ENCODE measurements around the gene RAB3IP. TPM values are rescaled to one million over a fixed set of nuclear protein-coding genes. Genes with fewer than 3 reads are reported as not detected.
"Not testable (repeated sequence)": the region's sequence is repeated elsewhere in the genome, so short reads cannot be mapped to it uniquely, and the experiment has no call there.

The RAB3IP gene
- total RNA-seq, 1 donor from 2014 or later = 13.0 TPM

DNA sequence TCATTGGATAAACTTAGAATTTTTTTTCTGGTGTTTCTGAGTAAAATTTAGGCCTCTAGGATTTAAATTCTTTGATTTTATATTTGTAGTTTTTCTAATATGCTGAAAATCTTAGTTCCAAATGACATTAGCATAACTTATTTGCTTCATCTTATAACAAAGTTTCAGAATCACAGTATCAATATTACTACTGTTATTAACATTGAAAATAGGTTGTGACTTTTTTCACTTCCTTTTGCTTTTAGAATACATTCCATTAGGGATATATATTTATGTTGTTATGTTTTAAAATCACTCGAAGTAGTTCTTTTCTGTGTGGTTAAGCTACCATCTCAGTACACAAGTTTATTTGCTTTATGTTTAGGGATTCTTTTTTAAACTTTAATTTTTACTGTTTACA, 12.8 kb downstream of the RAB3IP start:
- no peak overlapping the region for H3K27ac ChIP-seq (ENCODE audit: low read depth, low read length)
- no peaks in the 10 kb centered on the region for H3K27me3 ChIP-seq (ENCODE audit: control insufficient read depth in 3 of 3, insufficient read depth in 3 of 3, low read length in 3 of 3)
- H3K36me3 ChIP-seq (ENCODE audit: control insufficient read depth in 3 of 3, insufficient read depth in 3 of 3, low read length in 3 of 3) = peaks cover under 1 to 3% (median 2%) of the 10 kb centered on the region in 3 donors
- no peaks in the 10 kb centered on the region for H3K9me3 ChIP-seq (ENCODE audit: control insufficient read depth in 3 of 3, low read length in 3 of 3)
- no peaks in the 10 kb centered on the region for H3K4me1 ChIP-seq (ENCODE audit: control insufficient read depth in 3 of 3, insufficient read depth in 3 of 3, low read length in 3 of 3)
- no peak overlapping the region for H3K9ac ChIP-seq (ENCODE audit: low read depth in 1 of 3, low read length in 3 of 3)
- H3K4me3 ChIP-seq (ENCODE audit: low read length in 3 of 3) = no peak overlapping the region

DNA sequence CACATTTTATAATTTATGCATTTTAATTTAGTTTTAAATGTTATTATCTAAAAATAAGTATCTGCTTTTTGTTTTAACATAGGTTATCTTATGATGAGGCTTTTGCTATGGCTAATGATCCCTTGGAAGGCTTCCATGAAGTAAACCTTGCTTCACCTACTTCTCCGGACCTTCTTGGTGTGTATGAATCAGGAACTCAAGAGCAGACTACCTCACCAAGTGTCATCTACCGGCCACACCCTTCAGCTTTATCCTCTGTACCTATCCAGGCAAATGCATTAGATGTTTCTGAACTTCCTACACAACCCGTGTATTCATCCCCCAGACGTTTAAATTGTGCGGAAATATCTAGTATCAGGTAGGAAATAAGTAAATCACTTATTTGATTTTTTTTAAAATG, 16.6 kb downstream of the RAB3IP start:
- Histone ChIP-seq H3K27me3 (ENCODE audit: control insufficient read depth in 3 of 3, insufficient read depth in 3 of 3, low read length in 3 of 3) (no peaks in the 10 kb centered on the region), H3K27ac (ENCODE audit: low read depth, low read length) (no peak overlapping the region), H3K4me3 (ENCODE audit: low read length in 3 of 3) (no peak overlapping the region), H3K9me3 (ENCODE audit: control insufficient read depth in 3 of 3, low read length in 3 of 3) (no peaks in the 10 kb centered on the region), H3K36me3 (ENCODE audit: control insufficient read depth in 3 of 3, insufficient read depth in 3 of 3, low read length in 3 of 3) (peaks cover 4 to 8% (median 5%) of the 10 kb centered on the region in 3 donors), H3K9ac (ENCODE audit: low read depth in 1 of 3, low read length in 3 of 3) (no peak overlapping the region), H3K4me1 (ENCODE audit: control insufficient read depth in 3 of 3, insufficient read depth in 3 of 3, low read length in 3 of 3) (no peaks in the 10 kb centered on the region)

DNA sequence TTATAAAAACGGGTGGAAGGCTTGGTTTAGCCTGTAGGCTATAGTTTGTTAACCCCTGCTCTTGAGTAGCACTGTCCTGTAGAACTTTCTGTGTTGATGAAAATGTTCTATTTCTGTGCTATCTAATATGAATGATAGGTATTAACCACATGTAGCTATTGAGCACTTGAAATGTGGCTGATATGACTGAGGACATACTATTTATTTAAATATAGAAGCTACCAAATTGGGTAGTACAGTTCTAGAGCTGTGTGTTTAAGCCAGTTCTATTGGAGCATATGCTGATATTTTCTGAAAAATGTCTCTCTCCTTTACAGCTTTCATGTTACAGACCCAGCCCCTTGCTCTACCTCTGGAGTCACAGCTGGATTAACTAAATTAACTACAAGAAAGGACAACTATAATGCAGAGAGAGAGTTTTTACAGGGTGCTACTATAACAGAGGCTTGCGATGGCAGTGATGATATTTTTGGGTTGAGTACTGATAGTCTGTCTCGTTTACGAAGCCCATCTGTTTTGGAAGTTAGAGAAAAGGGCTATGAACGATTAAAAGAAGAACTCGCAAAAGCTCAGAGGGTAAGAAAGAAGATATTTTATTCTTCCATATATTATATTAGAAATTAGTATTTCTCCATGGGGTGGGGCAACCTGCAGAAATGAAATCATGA, 17.6 kb downstream of the RAB3IP start:
- Histone ChIP-seq H3K4me1 (ENCODE audit: control insufficient read depth in 3 of 3, insufficient read depth in 3 of 3, low read length in 3 of 3) (no peaks in the 10 kb centered on the region), H3K4me3 (ENCODE audit: low read length in 3 of 3) (no peak overlapping the region), H3K27me3 (ENCODE audit: control insufficient read depth in 3 of 3, insufficient read depth in 3 of 3, low read length in 3 of 3) (no peaks in the 10 kb centered on the region), H3K36me3 (ENCODE audit: control insufficient read depth in 3 of 3, insufficient read depth in 3 of 3, low read length in 3 of 3) (peaks cover 4 to 8% (median 5%) of the 10 kb centered on the region in 3 donors), H3K9me3 (ENCODE audit: control insufficient read depth in 3 of 3, low read length in 3 of 3) (no peaks in the 10 kb centered on the region), H3K27ac (ENCODE audit: low read depth, low read length) (no peak overlapping the region), H3K9ac (ENCODE audit: low read depth in 1 of 3, low read length in 3 of 3) (no peak overlapping the region)

DNA sequence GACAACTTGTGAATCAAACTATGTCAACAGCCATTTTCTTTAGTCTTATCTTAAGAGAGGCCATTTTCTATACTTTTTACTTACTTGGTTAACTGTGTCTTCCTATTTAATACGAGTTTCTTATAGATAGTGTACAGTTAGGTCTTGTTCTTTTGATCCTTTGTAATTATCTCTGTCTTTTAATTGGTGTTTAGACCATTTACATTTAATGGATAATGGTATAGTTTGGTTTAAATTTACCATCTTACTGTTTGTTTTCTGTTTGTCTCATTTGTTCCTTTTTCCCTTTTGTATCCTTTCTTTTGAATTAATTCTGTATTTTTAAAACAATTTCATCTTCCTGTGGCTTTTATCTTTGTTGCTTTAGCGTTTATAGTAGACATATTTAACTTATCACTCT, 19.4 kb downstream of the RAB3IP start:
- Histone ChIP-seq H3K4me1 (ENCODE audit: control insufficient read depth in 3 of 3, insufficient read depth in 3 of 3, low read length in 3 of 3) (no peaks in the 10 kb centered on the region), H3K27ac (ENCODE audit: low read depth, low read length) (no peak overlapping the region), H3K9me3 (ENCODE audit: control insufficient read depth in 3 of 3, low read length in 3 of 3) (peaks cover 0 to 1% (median 0%) of the 10 kb centered on the region in 3 donors), H3K4me3 (ENCODE audit: low read length in 3 of 3) (no peak overlapping the region), H3K36me3 (ENCODE audit: control insufficient read depth in 3 of 3, insufficient read depth in 3 of 3, low read length in 3 of 3) (peaks cover 4 to 8% (median 5%) of the 10 kb centered on the region in 3 donors), H3K9ac (ENCODE audit: low read depth in 1 of 3, low read length in 3 of 3) (no peak overlapping the region), H3K27me3 (ENCODE audit: control insufficient read depth in 3 of 3, insufficient read depth in 3 of 3, low read length in 3 of 3) (no peaks in the 10 kb centered on the region)

DNA sequence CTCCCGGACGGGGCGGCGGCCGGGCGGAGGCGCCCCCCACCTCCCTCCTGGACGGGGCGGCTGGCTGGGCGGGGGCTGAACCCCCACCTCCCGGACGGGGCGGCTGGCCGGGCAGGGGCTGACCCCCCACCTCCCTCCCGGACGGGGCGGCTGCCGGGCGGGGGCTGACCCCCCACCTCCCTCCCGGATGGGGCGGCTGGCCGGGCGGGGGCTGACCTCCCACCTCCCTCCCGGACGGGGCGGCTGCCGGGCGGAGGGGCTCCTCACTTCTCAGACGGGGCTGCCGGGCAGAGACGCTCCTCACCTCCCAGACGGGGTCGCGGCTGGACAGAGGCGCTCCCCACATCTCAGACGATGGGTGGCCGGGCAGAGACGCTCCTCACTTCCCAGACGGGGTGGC, 20.9 kb downstream of the RAB3IP start:
- not testable (repeated sequence) for H3K9ac ChIP-seq (ENCODE audit: low read depth in 1 of 3, low read length in 3 of 3); H3K27me3 ChIP-seq (ENCODE audit: control insufficient read depth in 3 of 3, insufficient read depth in 3 of 3, low read length in 3 of 3); H3K9me3 ChIP-seq (ENCODE audit: control insufficient read depth in 3 of 3, low read length in 3 of 3); H3K36me3 ChIP-seq (ENCODE audit: control insufficient read depth in 3 of 3, insufficient read depth in 3 of 3, low read length in 3 of 3); H3K4me1 ChIP-seq (ENCODE audit: control insufficient read depth in 3 of 3, insufficient read depth in 3 of 3, low read length in 3 of 3); H3K4me3 ChIP-seq (ENCODE audit: low read length in 3 of 3); H3K27ac ChIP-seq (ENCODE audit: low read depth, low read length)

DNA sequence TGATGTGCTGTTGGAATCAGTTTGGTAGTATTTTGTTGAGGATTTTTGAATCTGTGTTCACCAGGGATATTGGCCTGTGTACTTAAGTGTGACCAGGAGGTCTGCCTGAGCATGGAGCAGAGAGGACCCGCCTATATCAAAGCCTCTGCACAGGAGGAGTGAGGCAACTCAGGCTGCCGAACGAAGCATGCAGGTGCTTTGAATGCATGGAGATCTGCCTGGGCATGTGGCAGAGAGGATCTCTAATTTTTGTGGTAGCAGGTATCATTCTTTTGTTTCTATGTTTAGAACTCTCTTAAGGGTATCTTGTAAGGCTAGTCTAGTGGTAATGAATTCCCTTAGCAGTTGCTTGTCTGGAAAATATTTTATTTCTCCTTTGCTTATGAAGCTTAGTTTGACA, 26.9 kb downstream of the RAB3IP start:
- no peak overlapping the region for H3K27ac ChIP-seq (ENCODE audit: low read depth, low read length)
- no peaks in the 10 kb centered on the region for H3K4me1 ChIP-seq (ENCODE audit: control insufficient read depth in 3 of 3, insufficient read depth in 3 of 3, low read length in 3 of 3)
- H3K27me3 ChIP-seq (ENCODE audit: control insufficient read depth in 3 of 3, insufficient read depth in 3 of 3, low read length in 3 of 3) = no peaks in the 10 kb centered on the region
- peaks cover 0 to 5% (median 4%) of the 10 kb centered on the region in 3 donors for H3K9me3 ChIP-seq (ENCODE audit: control insufficient read depth in 3 of 3, low read length in 3 of 3)
- H3K9ac ChIP-seq (ENCODE audit: low read depth in 1 of 3, low read length in 3 of 3) = no peak overlapping the region
- H3K4me3 ChIP-seq (ENCODE audit: low read length in 3 of 3) = no peak overlapping the region
- peaks cover 0 to 9% (median 7%) of the 10 kb centered on the region in 3 donors for H3K36me3 ChIP-seq (ENCODE audit: control insufficient read depth in 3 of 3, insufficient read depth in 3 of 3, low read length in 3 of 3)

DNA sequence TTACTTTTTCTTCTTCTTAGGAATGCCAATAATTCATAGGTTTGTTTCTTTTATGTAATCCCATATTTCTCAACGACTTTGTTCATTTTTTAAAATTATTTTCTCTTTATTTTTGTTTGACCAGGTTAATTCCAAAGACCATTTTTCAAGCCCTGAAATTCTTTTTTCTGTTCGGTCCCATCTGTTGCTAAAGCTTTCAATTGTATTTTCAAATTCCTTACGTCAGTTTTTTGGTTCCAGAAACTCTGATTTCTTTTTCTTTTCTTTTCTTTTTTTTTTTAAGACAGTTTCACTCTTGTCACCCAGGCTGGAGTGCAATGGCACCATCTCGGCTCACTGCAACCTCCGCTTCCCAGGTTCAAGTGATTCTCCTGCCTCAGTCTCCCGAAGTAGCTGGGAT, 27.6 kb downstream of the RAB3IP start:
- H3K36me3 ChIP-seq (ENCODE audit: control insufficient read depth in 3 of 3, insufficient read depth in 3 of 3, low read length in 3 of 3) = peaks cover 0 to 9% (median 7%) of the 10 kb centered on the region in 3 donors
- no peaks in the 10 kb centered on the region for H3K4me1 ChIP-seq (ENCODE audit: control insufficient read depth in 3 of 3, insufficient read depth in 3 of 3, low read length in 3 of 3)
- no peak overlapping the region for H3K9ac ChIP-seq (ENCODE audit: low read depth in 1 of 3, low read length in 3 of 3)
- H3K27ac ChIP-seq (ENCODE audit: low read depth, low read length) = no peak overlapping the region
- no peak overlapping the region for H3K4me3 ChIP-seq (ENCODE audit: low read length in 3 of 3)
- H3K9me3 ChIP-seq (ENCODE audit: control insufficient read depth in 3 of 3, low read length in 3 of 3) = peaks cover 0 to 5% (median 4%) of the 10 kb centered on the region in 3 donors
- H3K27me3 ChIP-seq (ENCODE audit: control insufficient read depth in 3 of 3, insufficient read depth in 3 of 3, low read length in 3 of 3) = no peaks in the 10 kb centered on the region

DNA sequence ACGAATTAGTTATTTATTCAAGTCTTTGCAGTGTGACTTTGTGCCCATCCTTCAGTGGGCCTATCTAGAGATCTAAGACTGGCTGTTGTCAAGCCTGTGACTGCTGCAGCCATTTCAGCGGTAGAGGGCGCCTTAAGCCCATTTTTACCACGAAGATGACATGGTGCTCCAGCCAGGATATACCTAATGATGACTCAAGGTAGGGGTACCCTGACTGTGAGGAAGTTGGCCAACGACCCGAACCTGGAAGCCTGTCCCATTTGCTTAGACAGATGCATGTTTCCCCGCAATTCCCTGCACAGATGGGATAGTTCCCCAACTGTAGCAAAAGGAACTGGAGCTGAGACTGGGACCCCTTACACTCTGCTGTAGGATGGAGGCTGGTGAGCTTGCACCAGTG, 41.3 kb downstream of the RAB3IP start:
- Histone ChIP-seq H3K9ac (ENCODE audit: low read depth in 1 of 3, low read length in 3 of 3) (no peak overlapping the region), H3K27ac (ENCODE audit: low read depth, low read length) (no peak overlapping the region), H3K4me3 (ENCODE audit: low read length in 3 of 3) (no peak overlapping the region), H3K9me3 (ENCODE audit: control insufficient read depth in 3 of 3, low read length in 3 of 3) (no peaks in the 10 kb centered on the region), H3K4me1 (ENCODE audit: control insufficient read depth in 3 of 3, insufficient read depth in 3 of 3, low read length in 3 of 3) (no peaks in the 10 kb centered on the region), H3K36me3 (ENCODE audit: control insufficient read depth in 3 of 3, insufficient read depth in 3 of 3, low read length in 3 of 3) (no peaks in the 10 kb centered on the region), H3K27me3 (ENCODE audit: control insufficient read depth in 3 of 3, insufficient read depth in 3 of 3, low read length in 3 of 3) (no peaks in the 10 kb centered on the region)

DNA sequence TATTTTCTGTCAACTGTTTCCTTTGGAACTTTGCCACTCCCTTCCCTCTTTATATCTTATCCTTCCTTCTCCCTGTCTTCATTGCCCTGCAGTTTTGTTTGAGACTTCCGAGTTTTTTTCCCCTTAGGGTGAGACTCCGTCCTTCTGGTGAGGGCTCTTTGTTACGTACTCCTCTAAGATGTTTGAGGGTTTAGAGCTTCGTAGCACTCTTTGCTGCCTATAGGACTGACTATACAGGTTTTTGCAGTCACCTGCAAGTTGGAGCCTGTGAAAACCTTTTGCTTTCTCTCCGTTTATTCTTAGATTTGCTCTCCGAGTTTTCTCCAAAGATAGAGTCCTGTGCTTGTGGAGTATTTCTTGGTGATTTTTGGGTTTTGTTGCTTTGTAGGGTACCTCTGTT, 44.7 kb downstream of the RAB3IP start:
- H3K4me1 ChIP-seq (ENCODE audit: control insufficient read depth in 3 of 3, insufficient read depth in 3 of 3, low read length in 3 of 3) = no peaks in the 10 kb centered on the region
- H3K4me3 ChIP-seq (ENCODE audit: low read length in 3 of 3) = no peak overlapping the region
- H3K27ac ChIP-seq (ENCODE audit: low read depth, low read length) = no peak overlapping the region
- no peaks in the 10 kb centered on the region for H3K27me3 ChIP-seq (ENCODE audit: control insufficient read depth in 3 of 3, insufficient read depth in 3 of 3, low read length in 3 of 3)
- peaks cover 0 to 6% (median 0%) of the 10 kb centered on the region in 3 donors for H3K36me3 ChIP-seq (ENCODE audit: control insufficient read depth in 3 of 3, insufficient read depth in 3 of 3, low read length in 3 of 3)
- H3K9me3 ChIP-seq (ENCODE audit: control insufficient read depth in 3 of 3, low read length in 3 of 3) = no peaks in the 10 kb centered on the region
- no peak overlapping the region for H3K9ac ChIP-seq (ENCODE audit: low read depth in 1 of 3, low read length in 3 of 3)

DNA sequence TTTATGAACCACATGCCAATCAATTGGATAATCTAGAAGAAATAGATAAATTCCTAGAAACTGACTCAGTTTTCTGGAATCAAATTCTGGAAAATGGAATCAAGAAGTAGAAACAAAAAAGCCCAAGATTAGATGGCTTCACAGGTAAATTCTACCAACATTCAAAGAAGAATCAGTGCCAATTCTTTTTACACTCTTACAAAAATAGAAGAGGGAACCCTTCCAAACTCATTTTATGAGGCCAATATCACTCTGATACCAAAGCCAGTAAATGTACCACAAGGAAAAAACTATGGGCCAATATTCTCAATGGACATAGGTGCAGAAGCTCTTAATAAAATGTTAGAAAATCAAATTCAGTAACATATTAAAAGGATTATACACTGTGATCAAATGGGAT, 50.7 kb downstream of the RAB3IP start:
- H3K9me3 ChIP-seq (ENCODE audit: control insufficient read depth in 3 of 3, low read length in 3 of 3) = peaks cover 0 to 5% (median 2%) of the 10 kb centered on the region in 3 donors
- no peak overlapping the region for H3K4me3 ChIP-seq (ENCODE audit: low read length in 3 of 3)
- H3K27ac ChIP-seq (ENCODE audit: low read depth, low read length) = no peak overlapping the region
- peaks cover 0 to 6% (median 0%) of the 10 kb centered on the region in 3 donors for H3K36me3 ChIP-seq (ENCODE audit: control insufficient read depth in 3 of 3, insufficient read depth in 3 of 3, low read length in 3 of 3)
- no peaks in the 10 kb centered on the region for H3K27me3 ChIP-seq (ENCODE audit: control insufficient read depth in 3 of 3, insufficient read depth in 3 of 3, low read length in 3 of 3)
- no peaks in the 10 kb centered on the region for H3K4me1 ChIP-seq (ENCODE audit: control insufficient read depth in 3 of 3, insufficient read depth in 3 of 3, low read length in 3 of 3)
- H3K9ac ChIP-seq (ENCODE audit: low read depth in 1 of 3, low read length in 3 of 3) = no peak overlapping the region
